Kidney capillary endothelial cell (primary cell): ENCODE data around the gene TGIF1.
"Not testable (repeated sequence)": the region's sequence is repeated elsewhere in the genome, so short reads cannot be mapped to it uniquely, and the experiment has no call there.

Experiments used
- DNase-seq: peaks from one replicate; pipeline ENCODE4 v3.0.0-alpha.2; 2018; ENCODE audit warnings: low spot score

TGIF1 gene

DNA sequence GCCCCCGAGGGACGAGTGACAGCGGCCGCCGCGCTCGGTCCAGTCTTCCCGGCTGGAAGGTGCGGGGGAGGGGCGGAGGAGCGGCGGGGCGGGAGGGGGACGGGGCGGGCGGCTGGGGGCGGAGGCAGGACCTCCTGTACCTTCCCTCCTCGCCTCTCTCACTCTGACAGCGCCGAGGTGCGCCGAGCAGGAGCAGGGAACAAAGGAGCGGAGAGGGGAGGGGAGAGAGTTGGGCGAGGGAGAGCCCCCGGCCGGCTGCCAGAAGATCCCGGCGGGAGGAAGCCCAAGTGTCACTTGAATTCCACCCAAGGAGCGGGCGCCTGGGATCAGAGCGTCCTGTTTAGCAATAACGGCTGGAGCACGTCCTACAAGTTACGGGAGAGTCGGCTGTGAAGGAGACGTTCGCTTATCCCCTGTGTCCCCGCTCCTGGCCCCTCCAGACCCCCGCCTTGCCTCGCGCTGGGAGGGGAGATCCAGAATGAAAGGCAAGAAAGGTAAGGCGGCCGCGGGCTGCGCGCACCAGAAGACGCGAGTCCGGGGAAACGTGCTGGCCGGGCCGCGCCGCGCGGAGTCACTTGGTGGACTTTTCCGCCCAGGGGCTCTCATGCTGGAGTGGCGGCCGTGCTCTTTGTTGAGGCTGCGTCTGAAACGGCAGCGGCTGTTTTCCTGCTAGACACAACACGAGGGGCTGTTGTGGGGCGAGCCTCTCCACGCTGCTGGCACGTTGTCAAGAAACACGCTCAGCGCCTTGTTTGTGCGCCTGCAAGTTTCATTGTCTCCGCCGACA is at the start of gene TGIF1:
TSS of gene TGIF1 (plus strand) at position 161 of the 787 bp plus-strand sequence. CDS start at position 479, 318 bp downstream.
- peak; percentile 58 for DNase-seq

DNA sequence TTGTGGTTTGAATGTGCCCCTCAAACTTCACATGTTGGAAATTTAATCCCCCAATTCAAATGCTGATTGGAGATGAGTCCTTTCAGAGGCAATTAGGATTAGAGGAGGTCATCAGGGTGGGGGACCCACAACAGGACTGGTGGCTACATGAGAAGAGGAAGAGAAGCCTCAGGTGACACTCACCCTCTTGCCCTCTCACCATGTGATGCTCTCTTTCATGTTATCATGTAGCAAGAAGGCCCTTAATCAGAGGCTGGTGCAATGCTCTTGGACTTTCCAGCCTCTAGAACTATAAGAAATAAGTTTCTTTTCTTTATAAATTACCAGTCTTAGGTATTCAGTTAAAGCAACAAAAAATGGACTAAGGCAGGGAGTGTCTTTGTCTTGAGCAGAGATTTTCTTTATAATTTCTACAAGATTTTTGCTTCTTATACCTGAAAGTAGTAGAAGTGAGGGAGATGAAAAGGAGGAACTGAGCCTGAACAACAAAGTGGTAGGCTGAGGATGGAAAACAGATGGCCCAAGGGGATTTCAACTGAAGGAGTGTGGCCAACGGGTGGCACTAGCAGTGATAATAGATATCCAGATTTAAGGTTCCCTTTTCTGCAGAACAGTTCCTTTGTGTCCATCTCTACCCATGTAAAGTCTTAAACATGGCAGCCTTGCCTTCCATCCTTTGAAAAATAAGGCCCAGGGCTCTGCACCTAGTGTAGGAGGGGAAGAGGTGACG is 49.2 kb upstream of the TGIF1 start:
- no peak for DNase-seq

DNA sequence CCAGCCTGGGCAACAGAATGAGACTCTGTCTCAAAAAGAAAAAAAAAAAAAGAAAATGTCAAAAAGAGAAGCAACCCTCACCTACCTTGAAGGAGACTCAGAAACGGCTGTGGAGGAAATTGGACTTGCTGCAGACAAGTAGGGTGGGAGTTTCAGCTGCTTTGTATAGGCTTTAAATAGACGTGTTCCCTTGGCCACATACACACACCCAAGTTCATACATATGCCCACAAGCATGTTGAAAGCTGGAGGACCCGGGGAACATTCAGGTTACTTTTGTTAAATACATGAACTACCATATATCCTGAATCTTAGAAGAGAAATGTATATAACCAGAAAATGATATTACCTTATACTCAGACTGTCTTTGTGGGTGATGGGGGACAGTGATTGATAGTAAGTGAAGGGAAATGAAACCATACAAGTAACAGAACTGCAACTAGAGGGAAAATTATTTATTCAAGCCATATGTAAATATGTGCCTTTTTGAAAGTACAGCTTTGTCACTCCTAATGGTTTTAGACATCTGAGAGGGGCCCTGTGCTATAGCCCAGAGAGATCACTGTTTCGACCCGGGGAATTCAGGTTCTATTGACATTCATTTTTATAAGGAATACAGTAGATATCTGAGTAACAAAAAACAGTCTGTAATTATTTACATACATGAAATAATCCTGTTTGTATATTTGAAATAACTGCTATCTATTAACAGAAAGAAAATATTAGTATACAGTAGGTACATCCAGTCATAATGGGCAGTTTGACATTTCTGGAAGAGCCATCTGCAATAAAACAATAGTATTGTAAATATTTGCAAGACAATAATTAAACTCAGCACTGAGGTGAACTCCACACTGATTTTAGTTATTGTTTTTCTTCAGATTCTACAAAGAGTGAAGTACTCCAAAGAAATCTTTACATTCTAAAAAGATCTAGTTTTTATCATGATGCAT is 48.0 kb upstream of the TGIF1 start:
- no peak for DNase-seq

DNA sequence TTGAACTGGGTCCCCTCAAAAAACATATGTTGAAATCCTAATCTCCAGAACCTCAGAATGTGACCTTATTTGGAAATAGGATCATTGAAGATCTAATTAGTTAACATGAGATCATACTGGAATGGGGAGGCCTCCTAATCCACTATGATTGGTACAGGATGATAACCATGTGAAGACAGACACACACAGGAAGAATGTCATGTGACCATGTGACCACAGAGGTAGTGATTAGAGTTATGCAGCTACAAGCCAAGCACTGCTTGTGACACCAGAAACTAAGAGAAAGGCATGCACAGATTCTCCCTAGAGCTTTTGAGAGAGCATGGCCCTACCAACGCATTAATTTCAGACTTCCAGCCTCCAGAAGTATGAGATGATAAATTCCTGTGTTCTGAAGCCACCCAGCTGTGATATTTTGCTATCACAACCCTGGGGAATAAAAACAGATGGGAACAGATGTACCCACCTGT is 47.0 kb upstream of the TGIF1 start:
- no peak for DNase-seq

DNA sequence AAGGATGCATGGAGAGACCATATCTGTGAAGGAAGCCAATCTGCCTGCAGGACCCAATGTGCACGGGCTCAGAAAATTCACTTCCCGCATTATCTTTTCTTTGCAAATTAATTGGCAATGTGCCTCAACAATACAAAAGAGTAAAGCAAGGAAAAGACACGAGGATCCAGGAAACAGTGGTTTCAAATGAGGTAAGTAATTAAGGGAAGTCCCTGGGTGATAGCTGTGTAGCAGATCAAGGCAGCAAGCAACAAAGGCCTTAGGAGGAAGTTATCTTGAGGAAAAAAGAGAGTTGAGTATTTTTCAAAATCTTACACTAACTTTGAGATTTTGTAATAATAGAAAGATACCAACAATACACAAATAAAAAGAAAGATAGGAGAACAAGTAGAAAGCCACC is 44.3 kb upstream of the TGIF1 start:
- DNase-seq = no peak

DNA sequence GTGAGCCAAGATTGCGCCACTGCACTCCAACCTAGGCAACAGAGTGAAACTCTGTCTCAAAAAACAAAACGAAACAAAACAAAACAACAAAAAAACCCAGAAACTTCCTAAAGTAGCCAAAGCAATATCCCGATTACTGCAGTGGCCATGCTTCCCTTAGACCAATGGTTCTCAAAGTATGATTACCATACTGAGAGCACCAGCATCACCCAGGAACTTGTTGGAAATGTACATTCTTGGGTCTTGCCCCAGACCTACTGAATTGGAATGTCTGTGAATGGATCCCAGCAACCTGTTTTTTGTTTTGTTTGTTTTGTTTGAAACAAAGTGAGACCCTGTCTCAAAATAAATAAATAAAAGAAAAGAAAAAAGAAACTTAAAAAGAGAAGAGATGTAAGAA is 41.9 kb upstream of the TGIF1 start:
- DNase-seq = no peak

DNA sequence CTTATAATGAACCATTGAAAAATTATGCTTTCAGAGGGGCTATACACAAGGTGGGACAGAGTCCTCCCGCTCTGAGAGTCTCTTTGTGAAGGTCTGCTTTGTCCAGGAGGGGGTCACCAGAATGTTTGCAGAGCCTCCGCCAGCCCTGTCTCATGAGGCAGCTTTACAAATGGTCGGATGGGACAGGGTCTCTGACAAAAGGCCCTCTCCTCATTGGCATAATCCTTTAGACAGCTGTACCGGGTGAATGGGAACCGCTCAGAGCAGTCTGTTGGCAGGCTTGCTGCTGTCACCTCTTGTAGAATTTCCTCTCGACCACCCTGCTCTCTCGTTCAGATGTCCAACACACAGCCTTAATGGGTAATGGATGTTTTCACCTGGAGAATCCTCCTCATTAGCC is 40.2 kb upstream of the TGIF1 start:
- no peak for DNase-seq

DNA sequence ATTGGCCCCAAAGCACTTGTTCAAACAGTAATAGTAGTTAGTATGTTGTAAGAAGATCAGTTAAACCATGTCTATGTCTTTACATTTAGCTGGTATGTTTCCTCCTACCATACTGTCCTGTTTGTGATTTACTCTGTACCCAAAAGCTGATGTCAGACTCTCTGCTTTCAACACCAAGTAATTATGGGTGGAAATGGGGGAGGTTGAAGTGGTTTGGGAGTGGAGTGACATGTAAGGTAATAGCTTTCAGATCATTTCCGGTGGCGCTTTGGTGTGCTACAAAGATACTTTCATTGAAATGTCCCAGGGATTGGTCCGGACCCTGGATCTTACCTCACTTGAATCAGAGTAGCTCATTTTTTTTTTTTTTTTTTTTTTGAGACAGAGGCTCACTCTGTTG is 39.7 kb upstream of the TGIF1 start:
- DNase-seq = no peak

DNA sequence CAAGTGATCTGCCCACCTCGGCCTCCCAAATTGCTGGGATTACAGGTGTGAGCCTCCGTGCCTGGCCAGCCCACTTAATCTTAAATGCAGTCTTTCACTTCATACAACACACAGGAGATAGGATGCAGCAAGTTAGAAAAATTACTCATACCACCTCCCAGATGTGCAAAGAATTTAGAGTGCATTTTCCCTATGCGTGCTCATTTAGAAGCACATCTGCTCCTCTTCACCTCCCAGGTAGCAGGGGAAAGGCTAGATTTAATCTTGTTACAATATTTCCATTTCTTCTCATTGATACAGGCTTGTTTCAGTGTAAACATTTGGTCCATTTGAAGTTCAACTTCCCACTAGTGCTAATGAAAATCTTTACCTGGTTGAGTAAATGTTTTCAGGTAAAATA is 39.1 kb upstream of the TGIF1 start:
- not testable (repeated sequence) for DNase-seq

DNA sequence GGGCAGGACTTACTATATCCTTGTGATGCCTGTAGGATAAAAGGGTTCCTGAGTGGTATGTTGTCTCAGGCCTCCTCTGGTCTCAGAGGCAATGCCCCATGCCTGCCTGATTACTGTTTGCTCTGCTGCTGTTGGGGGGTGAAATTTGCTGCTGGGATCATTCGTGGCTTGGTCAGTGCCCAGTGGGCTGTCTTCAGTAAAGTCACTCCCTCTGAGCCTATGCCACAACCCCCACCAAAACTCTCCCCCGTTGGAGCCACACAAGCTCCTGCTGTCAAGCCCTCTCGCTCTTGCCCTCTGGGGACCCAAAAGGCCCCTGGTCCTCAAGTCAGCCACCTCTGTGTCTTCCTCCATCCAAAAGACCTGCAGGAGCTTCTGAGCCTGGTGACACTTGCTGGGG is 38.6 kb upstream of the TGIF1 start:
- DNase-seq = no peak

DNA sequence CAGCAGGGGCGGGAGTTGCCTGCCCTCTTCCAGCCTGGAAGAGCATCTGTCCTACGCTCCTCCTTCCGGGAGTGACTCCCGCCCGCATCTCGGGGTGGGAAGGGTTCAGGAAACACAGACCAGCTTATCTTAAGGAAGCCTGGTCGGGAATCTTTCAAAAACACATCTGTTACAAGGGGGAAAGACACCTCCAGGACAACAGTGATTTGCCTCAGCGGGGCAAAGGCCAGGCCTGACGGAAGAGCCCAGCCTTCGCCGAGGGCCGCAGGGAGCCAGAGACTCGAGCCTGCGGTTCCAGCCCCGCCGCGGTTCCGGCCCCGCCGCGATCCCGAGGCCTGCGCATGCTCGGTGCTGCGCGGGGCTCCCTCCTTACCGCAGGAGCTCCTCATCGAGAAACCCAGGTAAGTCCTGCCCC is 38.1 kb upstream of the TGIF1 start:
- no peak for DNase-seq

DNA sequence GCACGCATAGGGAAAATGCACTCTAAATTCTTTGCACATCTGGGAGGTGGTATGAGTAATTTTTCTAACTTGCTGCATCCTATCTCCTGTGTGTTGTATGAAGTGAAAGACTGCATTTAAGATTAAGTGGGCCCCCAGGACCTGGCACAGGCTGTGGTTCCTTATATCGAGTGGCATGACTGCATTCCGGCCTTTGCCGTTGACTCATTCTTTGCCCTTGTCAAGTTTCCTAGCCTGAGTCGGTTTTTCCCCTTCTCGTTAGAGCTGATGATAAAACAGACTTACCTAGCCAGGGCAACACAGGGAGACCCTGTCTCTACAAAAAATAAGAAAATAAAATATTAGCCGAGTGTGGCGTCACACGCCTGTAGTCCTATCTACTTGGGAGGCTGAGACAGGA is 37.4 kb upstream of the TGIF1 start:
- DNase-seq = not testable (repeated sequence)

DNA sequence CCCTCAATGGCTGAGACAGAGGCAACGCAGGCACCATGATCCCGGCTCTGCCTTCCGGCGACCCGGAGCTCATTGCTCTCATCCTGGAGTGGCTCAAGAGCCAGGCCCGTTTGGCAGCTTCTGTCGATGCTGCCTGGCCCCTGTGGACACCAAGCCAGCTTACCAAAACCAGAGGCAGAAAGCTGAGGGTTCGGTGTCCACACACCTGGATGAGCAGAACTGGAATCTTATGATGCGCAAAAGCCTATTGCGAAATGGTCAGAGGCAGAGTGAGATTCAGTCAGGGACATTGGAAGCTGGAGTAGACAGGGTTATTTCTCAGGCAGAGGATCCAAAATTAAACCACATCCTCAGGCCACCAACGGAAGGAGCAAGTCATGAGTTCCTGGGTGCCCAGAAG is 34.9 kb upstream of the TGIF1 start:
- DNase-seq = no peak

DNA sequence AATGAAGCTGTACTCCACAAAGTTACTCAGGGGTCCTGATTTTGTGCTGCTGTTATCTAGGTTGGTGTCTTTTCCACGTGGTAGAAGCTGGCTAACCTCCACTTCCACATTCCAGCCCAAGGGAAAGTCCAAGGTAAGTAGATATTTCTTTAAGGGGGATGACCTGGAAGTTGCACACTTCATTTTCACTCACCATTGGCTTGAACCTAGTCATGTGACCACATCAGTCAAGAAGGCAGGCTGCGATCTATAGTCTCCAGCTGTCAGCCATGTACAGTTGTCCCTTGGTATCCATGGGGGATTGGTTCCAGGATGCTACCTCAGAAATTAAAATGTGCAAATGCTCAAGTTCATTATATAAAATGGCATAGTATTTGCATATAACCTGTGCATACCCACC is 31.9 kb upstream of the TGIF1 start:
- no peak for DNase-seq

DNA sequence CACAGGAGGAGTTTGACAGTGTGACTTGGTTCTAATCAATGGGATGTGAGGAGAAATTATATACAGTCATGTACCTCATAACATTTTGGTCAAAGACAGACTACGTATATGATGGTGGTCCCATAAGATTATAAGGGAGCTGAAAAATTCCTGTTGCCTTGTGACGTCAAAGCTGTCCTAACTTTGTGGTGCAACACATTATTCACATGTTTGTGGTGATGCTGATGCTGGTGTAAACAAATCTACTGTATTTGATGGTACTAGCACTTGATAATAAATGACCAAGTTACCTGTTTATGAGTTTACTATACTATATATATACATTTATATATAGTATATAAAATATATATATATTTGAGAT is 29.1 kb upstream of the TGIF1 start:
- DNase-seq = no peak

DNA sequence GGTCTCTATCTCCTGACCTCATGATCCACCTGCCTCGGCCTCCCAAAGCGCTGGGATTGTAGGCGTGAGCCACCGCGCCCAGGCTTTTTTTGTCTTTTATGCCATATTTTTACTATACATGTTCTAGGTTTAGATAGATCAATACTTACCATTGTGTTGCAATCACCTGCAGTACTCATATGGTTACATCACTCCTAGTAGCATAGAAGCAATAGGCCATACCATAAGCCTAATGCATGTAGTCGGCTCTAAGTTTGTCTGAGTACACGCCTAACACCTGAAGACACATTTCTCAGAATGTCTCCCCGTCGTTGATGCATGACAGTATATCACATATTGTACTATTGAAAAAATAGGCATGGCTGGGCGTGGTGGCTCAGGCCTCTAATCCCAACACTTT is 27.1 kb upstream of the TGIF1 start:
- no peak for DNase-seq

DNA sequence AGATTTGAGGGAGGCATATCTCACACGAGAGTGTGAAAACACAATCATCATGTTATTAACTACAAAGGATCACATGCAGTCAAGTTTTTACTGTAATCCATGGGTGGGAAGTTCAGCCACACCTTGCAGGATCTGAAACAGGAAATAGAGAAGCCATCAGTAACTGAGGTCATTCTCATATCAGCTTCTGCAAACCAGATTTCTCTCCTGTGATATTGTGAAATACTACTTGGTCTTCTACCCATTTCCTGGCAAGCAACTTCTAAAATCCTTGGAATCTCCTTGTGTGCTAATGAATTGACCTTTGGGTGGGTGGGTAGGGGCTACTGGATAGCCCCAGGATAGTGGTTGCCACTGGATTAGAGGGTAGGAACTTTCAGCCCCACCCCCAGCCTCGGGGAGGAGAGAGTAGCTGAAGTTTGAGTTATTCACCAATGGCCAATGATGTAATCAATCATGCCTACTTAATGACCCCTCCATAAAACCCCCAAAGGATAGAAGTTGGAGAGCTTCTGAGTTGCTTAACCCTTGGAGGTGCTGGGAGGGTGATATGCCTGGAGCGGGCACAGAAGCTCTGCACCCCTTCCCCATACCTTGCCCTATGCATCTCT is 25.6 kb upstream of the TGIF1 start:
- DNase-seq = no peak

DNA sequence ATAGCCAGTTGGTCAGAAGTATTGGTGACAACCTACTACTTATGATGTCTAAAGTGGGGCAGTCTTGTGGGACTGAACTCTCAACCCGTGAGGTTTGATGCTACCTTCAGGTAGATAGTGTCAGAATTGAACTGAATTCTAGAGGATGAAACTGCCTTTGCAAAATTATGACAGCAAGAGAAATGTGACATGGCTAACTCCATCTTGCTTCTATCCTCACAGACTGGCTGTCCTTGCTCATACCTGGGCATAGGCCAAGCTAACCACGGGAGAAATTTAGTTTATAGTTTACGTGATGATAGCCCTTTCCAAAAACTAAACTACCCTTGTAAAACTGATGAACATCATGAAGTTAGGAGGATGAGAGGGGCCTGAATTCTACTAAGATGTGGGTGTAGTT is 24.9 kb upstream of the TGIF1 start:
- no peak for DNase-seq

DNA sequence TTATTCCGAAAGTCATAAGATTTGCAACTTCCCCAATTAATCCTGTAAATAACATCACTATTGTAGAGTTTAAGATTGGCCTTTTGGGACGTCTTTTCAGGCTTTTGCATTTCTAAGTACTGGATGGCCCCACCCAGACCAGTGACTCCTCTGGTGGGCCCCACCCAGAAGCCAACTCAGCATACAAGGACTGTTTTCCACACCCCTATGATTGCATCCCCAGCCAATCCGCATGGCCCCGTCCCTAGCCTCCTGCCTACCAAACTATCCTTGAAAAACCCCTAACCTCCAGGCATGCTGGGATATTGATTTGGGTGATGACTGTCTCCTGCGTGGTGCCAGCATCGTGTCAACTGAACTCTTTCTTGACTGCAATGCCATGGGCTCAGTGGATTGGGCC is 24.5 kb upstream of the TGIF1 start:
- no peak for DNase-seq

DNA sequence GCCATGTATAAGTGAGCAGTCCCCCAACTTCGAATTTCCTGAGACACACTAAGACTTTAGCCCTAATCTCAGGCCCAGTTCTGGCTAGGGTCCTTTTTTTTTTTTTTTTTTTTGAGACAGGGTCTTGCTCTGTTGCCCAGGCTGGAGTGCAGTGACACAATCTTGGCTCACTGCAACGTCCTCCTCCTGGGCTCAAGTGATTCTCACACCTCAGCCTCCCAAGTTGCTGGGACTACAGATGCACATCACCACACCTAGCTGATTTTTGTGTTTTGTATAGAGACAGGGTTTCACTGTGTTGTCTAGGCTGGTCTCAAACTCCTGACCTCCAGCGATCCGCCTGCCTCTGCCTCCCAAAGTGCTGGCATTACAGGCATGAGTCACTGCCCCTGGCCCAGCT is 23.9 kb upstream of the TGIF1 start:
- no peak for DNase-seq

DNA sequence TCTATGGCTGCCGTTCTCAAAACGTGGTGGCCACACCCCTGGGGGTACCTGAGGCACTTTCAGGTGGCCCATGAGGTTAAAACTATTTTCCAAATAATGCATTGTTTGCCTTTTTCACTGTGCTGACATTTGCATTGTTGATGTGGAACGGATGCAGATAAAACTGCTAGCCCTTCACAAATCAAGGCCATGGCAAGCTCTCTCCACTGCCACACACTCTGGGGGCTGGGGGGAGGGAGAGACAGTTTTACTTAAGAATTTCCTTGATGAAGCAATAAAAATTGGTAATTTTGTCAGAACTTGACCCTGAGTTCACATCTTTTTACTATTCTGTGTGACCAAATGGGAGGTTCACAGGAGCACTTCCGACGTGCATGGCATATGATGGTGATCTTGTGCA is 22.0 kb upstream of the TGIF1 start:
- DNase-seq = no peak

DNA sequence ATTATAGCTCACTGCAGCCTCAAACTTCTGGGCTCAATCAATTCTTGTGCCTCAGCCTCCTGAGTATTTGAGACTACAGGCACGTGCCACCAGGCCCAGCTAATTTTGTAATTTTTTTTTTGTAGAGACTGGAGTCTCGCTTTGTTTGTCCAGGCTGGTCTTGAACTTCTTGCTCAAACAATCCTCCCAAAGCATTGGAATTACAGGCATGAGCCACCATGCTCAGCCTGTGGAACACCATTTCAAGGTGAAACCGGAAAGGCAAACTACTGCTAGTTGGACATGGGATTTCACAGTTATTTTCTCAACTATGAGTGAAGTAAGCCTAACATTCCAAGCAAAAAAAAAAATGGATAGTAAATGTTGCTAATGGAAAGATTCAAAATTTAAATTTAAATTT is 20.9 kb upstream of the TGIF1 start:
- DNase-seq = no peak
